ENCODE data around the gene PKD1. TPM values are rescaled to one million over a fixed set of nuclear protein-coding genes. Genes with fewer than 3 reads are reported as not detected.

The PKD1 gene
- polyA plus RNA-seq, 1 donor from 2014 or later = 176 TPM

GRCh38 chr16:2084895-2085625 is 50.6 kb downstream of the PKD1 start:
- Histone ChIP-seq H2AFZ (ENCODE audit: low read depth, low read length) (no peak overlapping the region), H3K27ac (ENCODE audit: low read length) (no peak overlapping the region), H3K27me3 (ENCODE audit: insufficient read depth, low read depth, low read length) (no peaks in the 10 kb centered on the region), H3K79me2 (replicated peaks; ENCODE audit: insufficient read depth, low read length) (no peaks in the 10 kb centered on the region), H3K9me2 (ENCODE audit: insufficient read depth, low read length) (no peaks in the 10 kb centered on the region), H4K20me1 (ENCODE audit: insufficient read depth) (no peaks in the 10 kb centered on the region), H3K4me3 (ENCODE audit: low read length) (no peak overlapping the region), H3K9me3 (ENCODE audit: low read length) (no peaks in the 10 kb centered on the region), H3K9ac (ENCODE audit: low read length) (no peak overlapping the region), H3F3A (ENCODE audit: insufficient read depth, low read length, poor library complexity, severe bottlenecking) (no peaks in the 10 kb centered on the region), H3K4me2 (ENCODE audit: low read length) (no peak overlapping the region), H3K36me3 (ENCODE audit: insufficient read depth, low read length) (no peaks in the 10 kb centered on the region)
- TF ChIP-seq RAD21 (conservative IDR thresholded peaks at IDR 0.05) (no peak), EP300 (conservative IDR thresholded peaks at IDR 0.05; ENCODE audit: poor library complexity, severe bottlenecking) (no peak), REST (IDR thresholded peaks at IDR 0.05; ENCODE audit: borderline replicate concordance) (no peak)

GRCh38 chr16:2083876-2084780 is 51.6 kb downstream of the PKD1 start:
- Histone ChIP-seq H2AFZ (ENCODE audit: low read depth, low read length) (no peak overlapping the region), H3K9me3 (ENCODE audit: low read length) (no peaks in the 10 kb centered on the region), H3K27ac (ENCODE audit: low read length) (no peak overlapping the region), H3K9ac (ENCODE audit: low read length) (no peak overlapping the region), H3K36me3 (ENCODE audit: insufficient read depth, low read length) (no peaks in the 10 kb centered on the region), H4K20me1 (ENCODE audit: insufficient read depth) (no peaks in the 10 kb centered on the region), H3K27me3 (ENCODE audit: insufficient read depth, low read depth, low read length) (no peaks in the 10 kb centered on the region), H3K79me2 (replicated peaks; ENCODE audit: insufficient read depth, low read length) (no peaks in the 10 kb centered on the region), H3K4me3 (ENCODE audit: low read length) (no peak overlapping the region), H3K4me2 (ENCODE audit: low read length) (no peak overlapping the region), H3F3A (ENCODE audit: insufficient read depth, low read length, poor library complexity, severe bottlenecking) (no peaks in the 10 kb centered on the region), H3K9me2 (ENCODE audit: insufficient read depth, low read length) (no peaks in the 10 kb centered on the region)
- TF ChIP-seq CTCF (IDR thresholded peaks at IDR 0.05; ENCODE audit: poor library complexity, severe bottlenecking) (no peak), EZH2 (IDR thresholded peaks at IDR 0.05; ENCODE audit: borderline replicate concordance, insufficient read depth, low read length, poor library complexity, severe bottlenecking) (no peak), SMC3 (conservative IDR thresholded peaks at IDR 0.05; ENCODE audit: poor library complexity) (no peak), TAF1 (IDR thresholded peaks at IDR 0.05; ENCODE audit: low read depth) (no peak), EP300 (conservative IDR thresholded peaks at IDR 0.05; ENCODE audit: poor library complexity, severe bottlenecking) (no peak), RAD21 (conservative IDR thresholded peaks at IDR 0.05) (no peak), POLR2AphosphoS5 (IDR thresholded peaks at IDR 0.05) (no peak), REST (IDR thresholded peaks at IDR 0.05; ENCODE audit: borderline replicate concordance) (no peak), MXI1 (conservative IDR thresholded peaks at IDR 0.05; ENCODE audit: poor library complexity, severe bottlenecking) (no peak)

Data from neural cell (in vitro differentiated cells).